ENCODE measurements around the gene ZNF318. TPM values are rescaled to one million over a fixed set of nuclear protein-coding genes. Genes with fewer than 3 reads are reported as not detected.
"Not testable (repeated sequence)": the region's sequence is repeated elsewhere in the genome, so short reads cannot be mapped to it uniquely, and the experiment has no call there.

ZNF318 gene
- polyA plus RNA-seq, 1 donor from 2014 or later, result 11.7 TPM

GRCh38 chr6:43393602-43394001, 24.2 kb upstream of the ZNF318 start:
- no peaks in the 10 kb centered on the region for H3K27me3 ChIP-seq (ENCODE audit: insufficient read depth, low read depth, low read length)
- H3K9ac ChIP-seq (ENCODE audit: low read length), result no peak overlapping the region
- H3F3A ChIP-seq (ENCODE audit: insufficient read depth, low read length, poor library complexity, severe bottlenecking), result no peaks in the 10 kb centered on the region
- no peaks in the 10 kb centered on the region for H3K36me3 ChIP-seq (ENCODE audit: insufficient read depth, low read length)
- TF ChIP-seq MXI1 (conservative IDR thresholded peaks at IDR 0.05; ENCODE audit: poor library complexity, severe bottlenecking) (no peak), CTCF (IDR thresholded peaks at IDR 0.05; ENCODE audit: poor library complexity, severe bottlenecking) (no peak), TAF1 (IDR thresholded peaks at IDR 0.05; ENCODE audit: low read depth) (no peak), POLR2AphosphoS5 (IDR thresholded peaks at IDR 0.05) (no peak), REST (IDR thresholded peaks at IDR 0.05; ENCODE audit: borderline replicate concordance) (no peak), EZH2 (IDR thresholded peaks at IDR 0.05; ENCODE audit: borderline replicate concordance, insufficient read depth, low read length, poor library complexity, severe bottlenecking) (no peak), RAD21 (conservative IDR thresholded peaks at IDR 0.05) (no peak), EP300 (conservative IDR thresholded peaks at IDR 0.05; ENCODE audit: poor library complexity, severe bottlenecking) (no peak), SMC3 (conservative IDR thresholded peaks at IDR 0.05; ENCODE audit: poor library complexity) (no peak)
- no peak overlapping the region for H3K4me3 ChIP-seq (ENCODE audit: low read length)
- H2AFZ ChIP-seq (ENCODE audit: low read depth, low read length), result no peak overlapping the region
- no peak overlapping the region for H3K27ac ChIP-seq (ENCODE audit: low read length)
- H3K9me2 ChIP-seq (ENCODE audit: insufficient read depth, low read length), result no peaks in the 10 kb centered on the region
- no peaks in the 10 kb centered on the region for H3K9me3 ChIP-seq (ENCODE audit: low read length)
- H3K4me2 ChIP-seq (ENCODE audit: low read length), result no peak overlapping the region
- H3K79me2 ChIP-seq (replicated peaks; ENCODE audit: insufficient read depth, low read length), result no peaks in the 10 kb centered on the region
- no peaks in the 10 kb centered on the region for H4K20me1 ChIP-seq (ENCODE audit: insufficient read depth)

- H3F3A ChIP-seq (ENCODE audit: insufficient read depth, low read length, poor library complexity, severe bottlenecking); H4K20me1 ChIP-seq (ENCODE audit: insufficient read depth); H3K36me3 ChIP-seq (ENCODE audit: insufficient read depth, low read length); H3K27ac ChIP-seq (ENCODE audit: low read length); H3K27me3 ChIP-seq (ENCODE audit: insufficient read depth, low read depth, low read length); H3K4me3 ChIP-seq (ENCODE audit: low read length); H3K9ac ChIP-seq (ENCODE audit: low read length); H3K9me3 ChIP-seq (ENCODE audit: low read length); H3K79me2 ChIP-seq (replicated peaks; ENCODE audit: insufficient read depth, low read length); H3K4me2 ChIP-seq (ENCODE audit: low read length); H2AFZ ChIP-seq (ENCODE audit: low read depth, low read length); H3K9me2 ChIP-seq (ENCODE audit: insufficient read depth, low read length): not testable (repeated sequence)
Measured at GRCh38 chr6:43393133-43393532, 23.7 kb upstream of the ZNF318 start.

GRCh38 chr6:43391440-43392031, 22.1 kb upstream of the ZNF318 start:
- H3K79me2 ChIP-seq (replicated peaks; ENCODE audit: insufficient read depth, low read length), result no peaks in the 10 kb centered on the region
- no peak overlapping the region for H3K9ac ChIP-seq (ENCODE audit: low read length)
- no peak for TF ChIP-seq EZH2 (IDR thresholded peaks at IDR 0.05; ENCODE audit: borderline replicate concordance, insufficient read depth, low read length, poor library complexity, severe bottlenecking)
- no peak for TF ChIP-seq SMC3 (conservative IDR thresholded peaks at IDR 0.05; ENCODE audit: poor library complexity)
- no peak for TF ChIP-seq CTCF (IDR thresholded peaks at IDR 0.05; ENCODE audit: poor library complexity, severe bottlenecking)
- no peak for TF ChIP-seq TAF1 (IDR thresholded peaks at IDR 0.05; ENCODE audit: low read depth)
- TF ChIP-seq RAD21 (conservative IDR thresholded peaks at IDR 0.05), result no peak
- no peak for TF ChIP-seq MXI1 (conservative IDR thresholded peaks at IDR 0.05; ENCODE audit: poor library complexity, severe bottlenecking)
- TF ChIP-seq POLR2AphosphoS5 (IDR thresholded peaks at IDR 0.05), result no peak
- TF ChIP-seq EP300 (conservative IDR thresholded peaks at IDR 0.05; ENCODE audit: poor library complexity, severe bottlenecking), result no peak
- no peak for TF ChIP-seq REST (IDR thresholded peaks at IDR 0.05; ENCODE audit: borderline replicate concordance)
- H3K4me3 ChIP-seq (ENCODE audit: low read length), result no peak overlapping the region
- H2AFZ ChIP-seq (ENCODE audit: low read depth, low read length), result no peak overlapping the region
- no peaks in the 10 kb centered on the region for H3K36me3 ChIP-seq (ENCODE audit: insufficient read depth, low read length)
- no peak overlapping the region for H3K27ac ChIP-seq (ENCODE audit: low read length)
- no peaks in the 10 kb centered on the region for H4K20me1 ChIP-seq (ENCODE audit: insufficient read depth)
- no peak overlapping the region for H3K4me2 ChIP-seq (ENCODE audit: low read length)
- no peaks in the 10 kb centered on the region for H3K9me2 ChIP-seq (ENCODE audit: insufficient read depth, low read length)
- H3F3A ChIP-seq (ENCODE audit: insufficient read depth, low read length, poor library complexity, severe bottlenecking), result no peaks in the 10 kb centered on the region
- H3K27me3 ChIP-seq (ENCODE audit: insufficient read depth, low read depth, low read length), result no peaks in the 10 kb centered on the region
- no peaks in the 10 kb centered on the region for H3K9me3 ChIP-seq (ENCODE audit: low read length)

All from neural cell (in vitro differentiated cells).